ENCODE results near the gene CREB3L1. TPM values are rescaled to one million over a fixed set of nuclear protein-coding genes. Genes with fewer than 3 reads are reported as not detected.
A peak's percentile ranks its signal among the peaks of the same experiment; 100 is the strongest.

The CREB3L1 gene
- total and polyA plus RNA-seq, 2 of the 13 experiments (the other 11 are each of a cell fraction or from before 2014, with no cell fraction given), result not detected

GRCh38 chr11:46252373-46252914, 25.0 kb upstream of the CREB3L1 start (continued):
- TF ChIP-seq POGK (CRISPR knock-in tag; conservative IDR thresholded peaks at IDR 0.05), result 0 out of 2 replicates have a peak, but pooled peaks have one; percentile 44
- no peak; the same call in none of the 2 replicates for TF ChIP-seq ZFP91 (CRISPR knock-in tag; IDR thresholded peaks at IDR 0.05; ENCODE audit: borderline replicate concordance)
- TF ChIP-seq FOXA1 (IDR thresholded peaks at IDR 0.05), result no peak
- TF ChIP-seq FOXA1 (CRISPR knock-in tag; IDR thresholded peaks at IDR 0.05), result peak; percentile 82
- TF ChIP-seq ATF1 (CRISPR knock-in tag; IDR thresholded peaks at IDR 0.05), result no peak
- no peak for TF ChIP-seq NR1H2 (CRISPR knock-in tag; IDR thresholded peaks at IDR 0.05; ENCODE audit: borderline replicate concordance, low read depth)
- 0 out of 2 replicates have a peak, but pooled peaks have one; percentile 61 for TF ChIP-seq DPF2 (CRISPR knock-in tag; IDR thresholded peaks at IDR 0.05; ENCODE audit: borderline replicate concordance, low read depth)
- peak; percentile 48; the same call in 1 of the 2 replicates for TF ChIP-seq THAP11 (CRISPR knock-in tag; IDR thresholded peaks at IDR 0.05)
- TF ChIP-seq ATF2 (CRISPR knock-in tag; IDR thresholded peaks at IDR 0.05), result peak; percentile 44; the same call in 1 of the 2 replicates
- TF ChIP-seq SP1 (IDR thresholded peaks at IDR 0.05), result no peak
- TF ChIP-seq SP1 (CRISPR knock-in tag; IDR thresholded peaks at IDR 0.05), result no peak
- peak; percentile 85; the same call in 1 of the 2 replicates for TF ChIP-seq THRA (CRISPR knock-in tag; IDR thresholded peaks at IDR 0.05; ENCODE audit: borderline replicate concordance)
- 0 out of 2 replicates have a peak, but pooled peaks have one; percentile 22 for TF ChIP-seq HOMEZ (CRISPR knock-in tag; IDR thresholded peaks at IDR 0.05; ENCODE audit: low read depth)
- peak; percentile 79 for TF ChIP-seq ZBTB21 (CRISPR knock-in tag; IDR thresholded peaks at IDR 0.05)
- TF ChIP-seq MED1 (CRISPR knock-in tag; IDR thresholded peaks at IDR 0.05), result peak; percentile 49; the same call in 1 of the 2 replicates
- TF ChIP-seq ZNF639 (CRISPR knock-in tag; conservative IDR thresholded peaks at IDR 0.05), result 0 out of 2 replicates have a peak, but pooled peaks have one; percentile 25
- TF ChIP-seq PHF21A (CRISPR knock-in tag; IDR thresholded peaks at IDR 0.05), result peak; percentile 81; the same call in 1 of the 2 replicates
- no peak for TF ChIP-seq FOSL1 (CRISPR knock-in tag; IDR thresholded peaks at IDR 0.05; ENCODE audit: borderline replicate concordance)
- no peak for TF ChIP-seq ZNF180 (CRISPR knock-in tag; IDR thresholded peaks at IDR 0.05; ENCODE audit: borderline replicate concordance, low read depth)
- TF ChIP-seq NCOA2 (CRISPR knock-in tag; IDR thresholded peaks at IDR 0.05), result peak; percentile 55
- no peak for TF ChIP-seq HNRNPL (IDR thresholded peaks at IDR 0.05; ENCODE audit: low read depth, low read length)
- TF ChIP-seq ZNF501 (CRISPR knock-in tag; IDR thresholded peaks at IDR 0.05), result no peak
